Heart left ventricle (tissue), 13 donors: ENCODE measurements around the gene SLC26A9.

Experiments
- CTCF ChIP-seq, 12 donors: fragments of 200-600 bp; sonication (generic) in 4 of 12; IDR thresholded peaks; one replicate each; pipeline versions ENCODE4 v1.5.0 to v1.8.0; 2018 to 2022; ENCODE audit warnings: antibody characterized with exemption in 12 of 12, mild to moderate bottlenecking in 5 of 12
- POLR2A ChIP-seq, 2 donors: fragments of 450-650 bp; IDR thresholded peaks; one replicate each; pipeline ENCODE4 v1.6.1; 2017; ENCODE audit warnings: antibody characterized with exemption in 2 of 2, mild to moderate bottlenecking in 2 of 2, moderate library complexity in 2 of 2
- donor health status: ischemic (EF 13 %, LVEDD 7.1; RV severe dilation, severe dysfunction).
- donor health status: DM: no; HTN: yes; CAD: no.
- donor health status: DM: no; HTN: no; CAD: no.
- donor health status: ischemic (EF 25% LVEDD 6.9; RV normal size, moderate dysfunction).
- donor health status: ischemic (EF 25% LVEDD 5.7; RV mildly dilated, moderate dysfunction).
- donor health status: ischemic (EF 35%, LVEDD 5.7; RV mildly dilated, moderate dysfunction).
- donor health status: nonischemic (EF 11% LVEDD 7.7; RV severe dilation, severe dysfunction).
- donor health status: DM: yes; HTN: yes; CAD: no.
- donor health status: PGD.
- donor health status: ischemic (EF 29% LVEDD 5.4; RV normal size, mild dysfunction).
- donor health status: nonischemic (EF 23%, LVEDD 6.1; RV moderate dilation, normal function).

GRCh38 chr1:205917466-205918238 lies 25.6 kb downstream of the SLC26A9 start:
- TF ChIP-seq CTCF (IDR thresholded peaks at IDR 0.05), result no peak
- TF ChIP-seq POLR2A (IDR thresholded peaks at IDR 0.05), result no peak
